Stimulated activated CD8-positive, alpha-beta memory T cell treated with anti-CD3 and anti-CD28 coated beads, Interleukin-15, amount 100 ng/mL, for 24 hours (primary cell): Measurements from ENCODE around the gene MAP4K5.

Experiments
- DNase-seq: peaks from one replicate; pipeline ENCODE4 v3.0.0-alpha.2; 2020; ENCODE audit warnings: low read depth

Gene MAP4K5

DNA sequence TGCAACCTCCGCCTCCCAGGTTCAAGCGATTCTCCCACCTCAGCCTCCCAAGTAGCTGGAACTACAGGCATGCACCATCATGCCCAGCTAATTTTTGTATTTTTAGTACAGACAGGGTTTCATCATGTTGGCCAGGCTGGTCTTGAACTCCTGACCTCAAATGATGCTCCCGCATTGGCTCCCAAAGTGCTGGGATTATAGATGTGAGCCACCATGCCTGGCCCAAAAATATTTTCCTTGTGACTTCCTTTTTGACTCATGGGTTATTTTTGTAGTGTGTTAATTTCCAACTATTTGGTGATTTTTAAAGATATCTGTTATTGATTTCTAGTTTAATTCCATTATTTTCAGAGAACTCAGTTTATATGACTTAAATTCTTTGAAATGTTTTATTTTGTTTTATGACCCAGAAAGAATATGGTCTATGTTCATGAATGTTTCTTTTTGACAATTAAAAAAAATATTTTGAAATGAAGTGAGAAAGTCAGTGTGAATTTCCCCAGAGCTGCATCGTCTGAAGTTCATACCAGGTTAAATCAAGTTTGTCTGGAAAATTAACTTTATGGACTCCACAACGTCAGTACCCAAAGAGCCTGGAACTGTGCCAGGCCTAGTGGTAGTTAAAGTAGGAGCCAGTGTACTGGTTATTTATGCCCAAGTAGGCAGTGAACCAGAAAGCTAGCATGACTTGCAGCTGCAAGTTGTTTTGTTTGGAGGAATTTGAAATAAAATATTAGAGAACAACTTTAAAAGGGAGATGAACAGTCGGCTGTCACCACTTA, 132.9 kb downstream of the MAP4K5 start:
- no peak for DNase-seq

GRCh38 chr14:50398189-50398580, 134.2 kb downstream of the MAP4K5 start:
- DNase-seq = no peak

DNA sequence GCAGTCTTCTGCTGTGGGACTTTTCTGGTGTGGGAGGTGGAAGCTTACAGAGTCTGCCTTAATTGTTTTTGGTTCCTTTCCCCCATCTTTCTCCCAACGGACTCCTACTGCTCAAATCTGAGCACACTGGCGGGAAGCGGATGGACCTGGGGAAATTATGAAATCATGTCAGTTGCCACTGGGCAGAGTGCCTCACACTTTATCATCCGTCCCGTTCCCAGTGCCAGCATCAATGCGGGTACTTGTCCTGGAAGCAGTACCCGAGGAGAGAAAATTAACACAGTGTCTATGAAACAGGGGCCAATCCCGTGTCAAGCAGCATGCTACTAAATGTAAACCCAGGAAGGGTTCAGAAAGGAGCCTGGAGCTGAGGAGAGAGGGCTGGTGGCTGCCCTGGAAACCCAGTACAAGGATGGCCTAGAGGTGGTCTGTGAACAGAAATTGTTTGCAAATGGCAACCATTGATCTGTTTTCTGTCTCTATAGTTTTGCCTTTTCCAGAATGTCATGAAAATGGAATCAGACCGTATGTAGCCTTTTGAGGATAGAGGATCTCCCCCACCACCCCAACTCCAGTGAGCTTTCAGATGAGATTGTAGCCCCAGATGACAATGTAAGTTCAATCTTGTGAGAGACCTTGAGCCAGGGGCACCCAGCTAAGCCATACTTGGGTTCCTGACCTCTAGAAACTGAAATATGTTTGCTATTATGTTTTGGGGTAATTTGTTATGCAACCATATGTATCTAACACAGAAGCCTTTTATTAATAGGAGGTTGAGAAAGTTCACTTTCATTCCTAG, 134.8 kb downstream of the MAP4K5 start:
- DNase-seq = no peak

- peak; percentile 12 for DNase-seq
Measured at GRCh38 chr14:50396631-50397389, 135.6 kb downstream of the MAP4K5 start, which contains the start of gene CDKL1. CDKL1 (minus strand) TSS chr14:50396881; CDS start chr14:50395868, 1,013 bp downstream.

- no peak for DNase-seq
Measured at GRCh38 chr14:50395448-50395847, 136.9 kb downstream of the MAP4K5 start.

DNA sequence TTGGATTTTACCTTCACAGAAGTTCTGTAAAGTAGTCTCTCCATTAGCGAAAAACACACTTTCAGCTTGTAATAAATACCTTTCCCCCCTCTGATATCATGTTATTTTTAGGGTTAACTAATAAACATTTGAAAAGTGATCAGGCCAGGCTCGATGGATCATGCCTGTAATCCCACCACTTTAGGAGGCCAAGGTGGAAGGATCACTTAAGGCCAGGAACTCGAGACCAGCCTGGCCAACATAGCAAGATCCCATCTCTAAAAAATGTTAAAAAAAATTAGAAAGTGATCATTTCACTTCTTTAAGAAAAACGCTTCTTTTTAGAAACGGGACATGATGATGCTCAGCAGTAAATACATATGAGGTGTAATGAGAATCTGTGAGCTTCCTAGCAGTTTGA, 137.7 kb downstream of the MAP4K5 start:
- DNase-seq = no peak

GRCh38 chr14:50389668-50390441, 142.5 kb downstream of the MAP4K5 start:
- DNase-seq = no peak

GRCh38 chr14:50388256-50388931, 144.0 kb downstream of the MAP4K5 start:
- no peak for DNase-seq

DNA sequence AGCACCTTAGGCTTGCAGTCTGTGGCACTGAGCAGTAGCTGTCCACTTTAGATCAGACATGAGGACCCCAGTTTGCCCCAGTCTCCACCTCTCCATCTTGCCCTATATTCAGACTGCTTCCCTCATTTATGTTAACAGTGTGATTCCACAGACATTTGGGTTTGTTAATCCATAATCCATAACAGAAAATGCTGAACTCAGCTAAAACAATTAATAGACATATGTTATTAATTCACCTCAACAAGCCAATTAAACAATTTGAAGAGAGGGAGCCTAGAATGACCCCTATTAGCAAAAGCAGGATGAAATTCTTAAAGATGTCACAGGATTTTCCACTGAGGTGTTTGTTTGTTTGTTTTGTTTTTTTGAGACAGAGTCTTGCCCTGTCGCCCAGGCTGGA, 144.8 kb downstream of the MAP4K5 start:
- DNase-seq = no peak

DNA sequence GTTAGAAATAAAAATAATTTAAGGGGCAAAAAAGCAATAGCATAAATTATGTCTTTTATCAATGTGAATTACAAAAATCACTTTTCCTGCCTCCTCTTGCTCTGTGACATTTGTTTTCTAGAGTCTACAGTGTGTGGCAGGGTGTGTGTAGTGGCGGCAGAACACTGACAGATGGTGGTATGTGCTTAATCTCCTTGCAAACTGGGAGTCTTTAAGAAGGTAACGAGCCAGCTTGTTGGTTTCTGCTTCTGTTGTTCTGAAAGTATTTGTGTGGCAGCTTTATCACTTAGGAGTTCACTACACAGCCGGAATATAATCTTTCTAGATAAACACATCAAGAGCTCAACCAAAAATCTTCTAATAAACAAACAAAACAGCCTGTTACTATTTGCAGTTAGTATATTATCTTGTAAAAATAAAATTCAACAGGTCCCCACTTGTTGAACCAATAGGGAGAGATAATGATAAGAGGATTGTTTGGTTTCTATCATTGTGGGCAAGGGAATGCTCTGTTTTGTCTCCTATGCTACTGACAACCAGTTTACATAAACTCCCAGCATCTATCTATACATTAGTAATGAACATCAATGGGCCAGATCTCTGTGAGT, 148.6 kb downstream of the MAP4K5 start:
- no peak for DNase-seq

- DNase-seq = no peak
Measured at GRCh38 chr14:50381823-50382287, 150.5 kb downstream of the MAP4K5 start.

GRCh38 chr14:50381008-50381407, 151.4 kb downstream of the MAP4K5 start:
- no peak for DNase-seq

DNA sequence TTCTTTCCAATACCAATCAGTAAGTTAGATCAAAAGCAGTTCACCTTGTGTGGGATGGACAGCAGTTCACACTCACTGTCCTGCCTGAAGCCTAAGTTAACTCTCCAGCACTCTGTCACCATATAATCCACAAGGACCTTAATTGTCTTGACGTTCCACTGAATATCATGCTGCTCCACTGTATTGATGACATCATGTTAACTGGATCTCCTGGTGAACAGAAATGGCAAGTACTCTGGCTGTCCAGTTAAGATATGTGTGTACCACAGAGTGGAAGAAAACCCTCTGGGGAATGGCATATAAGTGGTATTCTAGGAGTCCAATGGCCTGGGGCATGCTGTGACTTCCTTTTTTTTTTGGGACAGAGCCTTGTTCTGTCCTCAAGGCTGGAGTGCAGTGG, 151.9 kb downstream of the MAP4K5 start:
- no peak for DNase-seq

GRCh38 chr14:50379563-50379962, 152.8 kb downstream of the MAP4K5 start:
- no peak for DNase-seq

DNA sequence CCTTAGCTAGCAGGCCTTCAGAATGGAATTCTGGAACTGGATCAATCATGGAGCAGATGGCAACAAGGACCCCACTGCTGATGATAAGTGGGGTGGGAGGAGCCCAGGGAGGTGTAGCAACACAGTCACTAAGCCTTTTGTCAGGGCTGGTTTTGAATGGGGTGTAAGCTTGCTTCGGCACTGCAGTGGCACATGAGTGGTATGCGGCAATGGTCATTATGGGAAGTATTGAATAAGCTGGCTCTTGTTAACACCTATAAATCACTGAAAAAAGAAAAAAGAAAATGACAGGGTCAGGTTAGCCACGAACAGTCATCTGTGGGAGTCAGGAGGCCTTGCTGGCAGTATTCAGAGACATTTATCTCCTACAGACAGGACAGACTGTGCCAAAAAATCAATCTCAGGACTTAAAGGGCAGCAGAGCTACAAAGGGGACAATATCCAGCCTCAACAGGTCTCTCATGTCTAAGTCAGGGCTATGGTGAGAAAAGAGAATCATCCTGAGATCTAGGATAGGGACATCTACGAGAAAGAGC, 154.8 kb downstream of the MAP4K5 start:
- DNase-seq = no peak

- DNase-seq = no peak
Measured at GRCh38 chr14:50375760-50376159, 156.6 kb downstream of the MAP4K5 start.

DNA sequence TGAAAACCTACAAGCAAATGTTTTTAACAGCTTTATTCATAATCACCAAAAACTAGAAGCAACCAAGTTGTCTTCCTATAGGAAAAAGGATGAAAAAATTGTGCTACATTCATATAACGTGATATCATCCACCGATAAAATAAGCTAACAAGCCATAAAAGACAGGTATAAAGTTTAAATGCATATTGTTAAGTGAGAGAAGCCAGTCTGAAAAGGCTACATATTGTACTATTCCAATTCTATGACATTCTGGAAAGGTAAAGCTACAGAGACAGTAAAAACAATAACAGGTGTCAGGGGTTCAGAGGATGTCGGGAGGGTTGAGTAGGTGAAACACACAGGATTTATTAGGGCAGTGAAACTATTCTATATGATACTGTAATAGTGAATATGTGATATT, 158.4 kb downstream of the MAP4K5 start:
- no peak for DNase-seq

GRCh38 chr14:50371546-50371945, 160.8 kb downstream of the MAP4K5 start:
- DNase-seq = no peak
